Gastroesophageal sphincter (tissue), 3 donors: ENCODE results near the gene ARL8B.

ENCODE experiments used
- EP300 ChIP-seq: sonication (generic); formaldehyde crosslinking; IDR thresholded peaks from one replicate; pipeline ENCODE4 v1.6.1; 2017; ENCODE audit warnings: antibody characterized with exemption, mild to moderate bottlenecking
- POLR2A ChIP-seq, 2 donors: fragments of 450-650 bp; IDR thresholded peaks; one replicate each; pipeline ENCODE4 v1.6.1; 2017; ENCODE audit warnings: antibody characterized with exemption in 2 of 2, mild to moderate bottlenecking in 2 of 2, moderate library complexity in 1 of 2
- POLR2AphosphoS5 ChIP-seq: sonication (generic); formaldehyde crosslinking; IDR thresholded peaks from one replicate; pipeline ENCODE4 v1.6.1; 2017; ENCODE audit warnings: antibody characterized with exemption
- TF ChIP-seq, protein P1 (sequence below), 4 experiments: fragments of 200-600 bp in 2 of 4; fragments of 450-650 bp in 2 of 4; sonication (generic) in 1 of 4; IDR thresholded peaks; one replicate each; pipeline ENCODE4 v1.5.1; 2017 to 2019; ENCODE audit warnings: antibody characterized with exemption in 4 of 4, mild to moderate bottlenecking in 2 of 4, moderate library complexity in 2 of 4

DNA sequence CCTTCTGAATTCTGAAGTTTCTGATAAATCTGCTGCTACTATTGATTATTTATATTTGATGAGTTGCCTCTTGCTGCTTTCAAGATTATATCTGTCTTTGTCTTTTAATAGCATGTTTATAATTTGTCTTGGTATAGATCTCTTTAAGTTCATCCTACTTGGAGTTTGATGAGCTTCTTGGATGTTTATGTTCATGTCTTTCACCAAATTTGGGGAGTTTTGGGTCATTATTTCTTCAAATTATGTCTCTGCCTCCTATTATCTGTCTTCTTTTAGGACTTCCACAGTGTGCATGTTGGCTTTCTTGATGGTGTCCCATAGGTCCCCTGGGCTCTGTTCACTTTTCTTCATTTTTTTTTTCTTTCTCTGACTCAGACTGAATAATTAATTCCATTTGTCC lies 33.1 kb downstream of the ARL8B start:
- TF ChIP-seq, protein P1, sequence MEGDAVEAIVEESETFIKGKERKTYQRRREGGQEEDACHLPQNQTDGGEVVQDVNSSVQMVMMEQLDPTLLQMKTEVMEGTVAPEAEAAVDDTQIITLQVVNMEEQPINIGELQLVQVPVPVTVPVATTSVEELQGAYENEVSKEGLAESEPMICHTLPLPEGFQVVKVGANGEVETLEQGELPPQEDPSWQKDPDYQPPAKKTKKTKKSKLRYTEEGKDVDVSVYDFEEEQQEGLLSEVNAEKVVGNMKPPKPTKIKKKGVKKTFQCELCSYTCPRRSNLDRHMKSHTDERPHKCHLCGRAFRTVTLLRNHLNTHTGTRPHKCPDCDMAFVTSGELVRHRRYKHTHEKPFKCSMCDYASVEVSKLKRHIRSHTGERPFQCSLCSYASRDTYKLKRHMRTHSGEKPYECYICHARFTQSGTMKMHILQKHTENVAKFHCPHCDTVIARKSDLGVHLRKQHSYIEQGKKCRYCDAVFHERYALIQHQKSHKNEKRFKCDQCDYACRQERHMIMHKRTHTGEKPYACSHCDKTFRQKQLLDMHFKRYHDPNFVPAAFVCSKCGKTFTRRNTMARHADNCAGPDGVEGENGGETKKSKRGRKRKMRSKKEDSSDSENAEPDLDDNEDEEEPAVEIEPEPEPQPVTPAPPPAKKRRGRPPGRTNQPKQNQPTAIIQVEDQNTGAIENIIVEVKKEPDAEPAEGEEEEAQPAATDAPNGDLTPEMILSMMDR (IDR thresholded peaks at IDR 0.05) = no peak
- TF ChIP-seq POLR2A (IDR thresholded peaks at IDR 0.05) (no peak), EP300 (no peak), POLR2AphosphoS5 (no peak)
